ENCODE results near the gene EIPR1. TPM values are rescaled to one million over a fixed set of nuclear protein-coding genes. Genes with fewer than 3 reads are reported as not detected.

EIPR1 gene
- total and polyA plus RNA-seq, 2 of the 13 experiments (the other 11 are each of a cell fraction or from before 2014, with no cell fraction given): 70.0 to 96.3 TPM

DNA sequence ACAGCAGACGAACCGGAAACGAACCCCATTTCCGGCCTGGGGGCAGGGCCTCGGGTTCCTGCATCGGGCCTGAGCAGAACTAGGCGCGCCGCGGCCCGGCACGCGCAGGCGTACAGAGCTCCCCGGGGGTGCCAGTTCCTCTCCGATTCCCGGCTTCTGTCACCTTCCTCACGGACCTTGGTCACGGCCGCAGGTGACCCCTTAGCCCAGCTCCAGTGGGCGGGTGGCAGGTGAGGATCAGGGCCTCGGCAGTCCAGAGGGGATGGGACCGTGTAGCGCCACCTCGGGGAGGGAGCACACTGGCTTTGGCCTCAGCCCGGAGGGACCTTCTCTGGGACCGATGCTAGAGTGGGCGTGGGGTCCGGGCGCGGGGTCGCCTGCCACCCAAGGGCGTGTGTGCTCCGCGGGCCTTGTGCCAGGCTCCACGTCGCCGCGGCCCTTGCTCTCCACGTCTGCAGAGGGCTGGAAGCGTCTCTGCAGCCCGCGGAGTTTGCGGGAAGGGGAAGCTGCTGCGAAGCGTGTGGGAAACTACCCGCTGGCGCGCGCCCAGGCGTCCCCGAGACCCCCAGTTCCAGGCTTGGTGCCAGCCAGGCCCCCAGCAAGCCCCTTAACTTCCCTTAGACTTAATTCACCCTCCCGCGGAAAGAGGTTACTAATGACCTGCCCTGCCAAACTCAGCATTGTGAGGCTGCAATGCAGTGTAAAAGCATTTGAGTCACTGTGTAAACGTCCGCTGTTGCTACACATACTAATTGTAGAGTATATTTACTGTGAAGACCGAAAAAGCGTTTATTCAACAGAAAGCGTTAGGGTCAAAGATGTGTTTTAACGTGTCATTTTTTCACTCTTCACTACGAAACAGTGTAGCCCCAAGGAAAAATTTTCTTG is 2.3 kb upstream of the EIPR1 start, which contains the start of gene TRAPPC12 (continued):
- TF ChIP-seq JUND (CRISPR knock-in tag; IDR thresholded peaks at IDR 0.05) (peak; percentile 85; the same call in 1 of the 2 replicates), ERF (CRISPR knock-in tag; IDR thresholded peaks at IDR 0.05) (peak; percentile 70), EEA1 (CRISPR knock-in tag; IDR thresholded peaks at IDR 0.05; ENCODE audit: borderline replicate concordance) (0 out of 2 replicates have a peak, but pooled peaks have one; percentile 38), ZNF703 (CRISPR knock-in tag; IDR thresholded peaks at IDR 0.05; ENCODE audit: borderline replicate concordance) (no peak; the same call in 1 of the 2 replicates), FOXP1 (IDR thresholded peaks at IDR 0.05) (no peak), FOXP1 (CRISPR knock-in tag; IDR thresholded peaks at IDR 0.05) (peak; percentile 72), MYPOP (CRISPR knock-in tag; IDR thresholded peaks at IDR 0.05) (peak; percentile 88), MBD4 (IDR thresholded peaks at IDR 0.05; ENCODE audit: borderline replicate concordance, low read length) (no peak), ZSCAN31 (CRISPR knock-in tag; IDR thresholded peaks at IDR 0.05; ENCODE audit: low read depth) (peak; percentile 83; the same call in 1 of the 2 replicates), ZNF878 (CRISPR knock-in tag; IDR thresholded peaks at IDR 0.05) (peak; percentile 78)

- no peaks in the 10 kb centered on the region for H3K9me3 ChIP-seq (ENCODE audit: low read length)
- peaks cover 2 to 14% of the 10 kb centered on the region in 2 experiments; a peak in 2 of 5 replicates for H3K36me3 ChIP-seq (replicated peaks in 1 of 2; ENCODE audit: control insufficient read depth in 1 of 2, insufficient read depth in 2 of 2, low read length in 2 of 2)
- no peaks in the 10 kb centered on the region; a peak in 1 of 5 replicates for H3K27me3 ChIP-seq (ENCODE audit: control insufficient read depth in 1 of 2, insufficient read depth in 2 of 2, low read length in 2 of 2)
- DNase-seq (ENCODE audit: low spot score) (no peak), ATAC-seq (no peak), FAIRE-seq (no peak)
- CTCF ChIA-PET (ENCODE audit: low intra/inter-chr PET ratio, low total read pairs): no interaction called here
- no TSS peak for BruUV-seq (replicated peaks)
- peak overlapping the region; percentile 80 to 96 (median 92) for H3K4me3 ChIP-seq (replicated peaks in 1 of 3; ENCODE audit: insufficient read depth in 1 of 3, low read depth in 2 of 3, low read length in 3 of 3)
- peak overlapping the region; percentile 99 for H3K9ac ChIP-seq (ENCODE audit: insufficient read depth, low read depth, low read length)
- peaks cover 57% of the 10 kb centered on the region for H3K79me2 ChIP-seq (ENCODE audit: insufficient read depth, low read length)
- intact Hi-C loops (cut with micrococcal nuclease; ENCODE audit: unreplicated experiment): loop anchor here (5.0 kb wide), 5 partner anchors 77 to 278 kb away; partner anchors contain the start of gene ALLC
- WGBS (ENCODE audit: low lambda C conversion rate): 1% methylated on average over 4 of the region's 8 CpGs
- peak overlapping the region; percentile 96 for H3K27ac ChIP-seq (ENCODE audit: extremely low read length, insufficient read depth, low read length)
- H4K20me1 ChIP-seq (ENCODE audit: insufficient read depth, low read length): peaks cover 4% of the 10 kb centered on the region; the same call in 1 of the 2 replicates
- no peak overlapping the region for H2AFZ ChIP-seq (ENCODE audit: low read length)
- H3K4me1 ChIP-seq (ENCODE audit: insufficient read depth, low read length): peaks cover 50% of the 10 kb centered on the region
- in situ Hi-C loops (cut with HindIII; ENCODE audit: extremely low pct_ligation_motif_present, low pct_unique_long_range_greater_than_20kb): no loop called here
- peak overlapping the region; percentile 91 for H3K4me2 ChIP-seq (ENCODE audit: low read depth, low read length)
- POLR2A ChIA-PET: interaction anchor here (1.0 to 4.8 kb wide), 11 partner anchors 11 to 226 kb away, joined by 3 to 52 read pairs (median 7); partner anchors contain the start of gene RNASEH1
- TF ChIP-seq, protein P1, sequence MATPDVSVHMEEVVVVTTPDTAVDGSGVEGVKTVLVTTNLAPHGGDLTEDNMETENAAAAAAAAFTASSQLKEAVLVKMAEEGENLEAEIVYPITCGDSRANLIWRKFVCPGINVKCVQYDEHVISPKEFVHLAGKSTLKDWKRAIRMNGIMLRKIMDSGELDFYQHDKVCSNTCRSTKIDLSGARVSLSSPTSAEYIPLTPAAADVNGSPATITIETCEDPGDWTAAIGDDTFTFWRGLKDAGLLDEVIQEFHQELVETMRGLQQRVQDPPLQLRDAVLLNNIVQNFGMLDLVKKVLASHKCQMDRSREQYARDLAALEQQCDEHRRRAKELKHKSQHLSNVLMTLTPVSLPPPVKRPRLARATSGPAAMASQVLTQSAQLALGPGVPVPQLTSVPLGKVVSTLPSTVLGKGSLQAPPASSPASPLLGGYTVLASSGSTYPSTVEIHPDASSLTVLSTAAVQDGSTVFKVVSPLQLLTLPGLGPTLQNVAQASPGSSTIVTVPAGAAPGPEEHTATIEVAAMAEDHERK (CRISPR knock-in tag; IDR thresholded peaks at IDR 0.05; ENCODE audit: low read depth): no peak
- TF ChIP-seq ZNF761 (CRISPR knock-in tag; conservative IDR thresholded peaks at IDR 0.05) (no peak), ZNF343 (CRISPR knock-in tag; IDR thresholded peaks at IDR 0.05) (no peak), ZNF780A (CRISPR knock-in tag; IDR thresholded peaks at IDR 0.05) (0 out of 2 replicates have a peak, but pooled peaks have one; percentile 82), JUND (CRISPR knock-in tag; IDR thresholded peaks at IDR 0.05) (peak; percentile 7; the same call in 1 of the 2 replicates), NFYB (CRISPR knock-in tag; IDR thresholded peaks at IDR 0.05) (peak; percentile 42; the same call in 1 of the 2 replicates), MTF2 (CRISPR knock-in tag; IDR thresholded peaks at IDR 0.05; ENCODE audit: borderline replicate concordance) (0 out of 2 replicates have a peak, but pooled peaks have one; percentile 5), CHD4 (IDR thresholded peaks at IDR 0.05; ENCODE audit: borderline replicate concordance, low read length) (peak; percentile 36; the same call in 1 of the 2 replicates)
- TF ChIP-seq, protein P2, sequence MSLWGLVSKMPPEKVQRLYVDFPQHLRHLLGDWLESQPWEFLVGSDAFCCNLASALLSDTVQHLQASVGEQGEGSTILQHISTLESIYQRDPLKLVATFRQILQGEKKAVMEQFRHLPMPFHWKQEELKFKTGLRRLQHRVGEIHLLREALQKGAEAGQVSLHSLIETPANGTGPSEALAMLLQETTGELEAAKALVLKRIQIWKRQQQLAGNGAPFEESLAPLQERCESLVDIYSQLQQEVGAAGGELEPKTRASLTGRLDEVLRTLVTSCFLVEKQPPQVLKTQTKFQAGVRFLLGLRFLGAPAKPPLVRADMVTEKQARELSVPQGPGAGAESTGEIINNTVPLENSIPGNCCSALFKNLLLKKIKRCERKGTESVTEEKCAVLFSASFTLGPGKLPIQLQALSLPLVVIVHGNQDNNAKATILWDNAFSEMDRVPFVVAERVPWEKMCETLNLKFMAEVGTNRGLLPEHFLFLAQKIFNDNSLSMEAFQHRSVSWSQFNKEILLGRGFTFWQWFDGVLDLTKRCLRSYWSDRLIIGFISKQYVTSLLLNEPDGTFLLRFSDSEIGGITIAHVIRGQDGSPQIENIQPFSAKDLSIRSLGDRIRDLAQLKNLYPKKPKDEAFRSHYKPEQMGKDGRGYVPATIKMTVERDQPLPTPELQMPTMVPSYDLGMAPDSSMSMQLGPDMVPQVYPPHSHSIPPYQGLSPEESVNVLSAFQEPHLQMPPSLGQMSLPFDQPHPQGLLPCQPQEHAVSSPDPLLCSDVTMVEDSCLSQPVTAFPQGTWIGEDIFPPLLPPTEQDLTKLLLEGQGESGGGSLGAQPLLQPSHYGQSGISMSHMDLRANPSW (CRISPR knock-in tag; IDR thresholded peaks at IDR 0.05; ENCODE audit: borderline replicate concordance): no peak
Measured at GRCh38 chr2:3379339-3379646, 1.7 kb upstream of the EIPR1 start.

Data from HepG2 (cell line).